ENCODE measurements around the gene DOLPP1. TPM values are rescaled to one million over a fixed set of nuclear protein-coding genes. Genes with fewer than 3 reads are reported as not detected.

DOLPP1 gene
- polyA plus RNA-seq, 1 of the 3 experiments (the other 2 are of a cell fraction) = 19.9 TPM

DNA sequence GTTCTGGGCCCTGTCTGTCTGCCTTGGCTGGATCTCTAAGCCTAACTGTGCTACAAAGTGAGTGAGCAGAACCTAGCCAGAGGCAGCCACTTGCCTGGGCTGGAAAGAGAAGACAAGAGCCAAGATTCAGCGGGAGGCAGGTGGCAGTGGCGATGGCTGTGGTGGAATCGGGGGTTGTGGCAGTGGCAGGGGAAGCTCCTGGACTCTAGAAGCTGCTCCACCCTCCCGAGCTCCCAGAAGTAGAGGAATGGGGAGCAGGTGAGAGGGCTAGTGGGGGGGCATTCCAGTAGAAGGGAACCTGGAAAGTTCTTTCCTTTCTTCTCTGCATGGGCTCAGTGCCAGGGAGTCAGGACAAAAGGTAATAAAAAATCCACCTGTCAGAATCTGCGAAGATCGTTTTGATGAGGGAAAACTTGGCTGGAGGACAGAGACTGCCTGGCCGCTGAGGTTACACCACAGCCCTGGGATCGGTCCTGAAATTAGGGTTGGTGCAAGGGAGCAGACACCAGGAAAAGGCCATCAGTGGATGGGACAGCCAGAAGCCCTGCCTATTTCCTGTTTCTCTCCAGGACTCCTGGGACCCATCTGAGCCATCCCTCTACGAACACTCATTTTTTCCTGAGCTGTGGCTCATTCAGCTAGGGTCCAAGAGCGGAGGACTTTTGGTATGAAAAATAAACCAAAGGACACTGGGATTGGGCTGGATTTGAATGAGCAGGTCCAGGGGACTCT lies 28.1 kb downstream of the DOLPP1 start:
- Histone ChIP-seq H3K27ac (ENCODE audit: low read depth in 2 of 2, low read length in 1 of 2) (no peak overlapping the region), H3K9me3 (no peaks in the 10 kb centered on the region), H3K4me1 (ENCODE audit: control insufficient read depth in 1 of 2, insufficient read depth in 2 of 2, low read depth in 1 of 2, low read length in 1 of 2) (peaks cover 11 to 19% of the 10 kb centered on the region in 2 experiments; a peak in 2 of 4 replicates), H3K36me3 (replicated peaks in 1 of 2; ENCODE audit: control insufficient read depth in 1 of 2, insufficient read depth in 2 of 2, low read length in 1 of 2) (peaks cover 0 to 9% of the 10 kb centered on the region in 2 experiments), H3K9me2 (no peaks in the 10 kb centered on the region), H3K4me2 (peak overlapping the region; percentile 100), H3K4me3 (ENCODE audit: low read depth in 2 of 2, low read length in 1 of 2) (peak overlapping the region in 1 of 2 experiments; percentile 91; a peak in 2 of 4 replicates), H3F3A (replicated peaks; ENCODE audit: insufficient read depth) (peaks cover 7% of the 10 kb centered on the region), H3K79me2 (ENCODE audit: insufficient read depth) (peaks cover 49% of the 10 kb centered on the region), H3K27me3 (ENCODE audit: insufficient read depth) (no peaks in the 10 kb centered on the region), H3K9ac (peak overlapping the region; percentile 41; the same call in 1 of the 2 replicates), H4K20me1 (ENCODE audit: insufficient read depth) (no peaks in the 10 kb centered on the region), H2AFZ (ENCODE audit: low read depth) (no peak overlapping the region)
- POLR2A ChIA-PET = interaction anchor here (1.1 kb wide), 1 partner anchor 23 kb away, joined by 4 read pairs; no protein-coding TSS in a partner anchor
- CTCF ChIA-PET = interaction anchor here (0.7 to 8.4 kb wide), 3 partner anchors 22 to 708 kb away, joined by 3 to 52 read pairs (median 3); no protein-coding TSS in a partner anchor
- no peak for DNase-seq
- TF ChIP-seq TCF12 (IDR thresholded peaks at IDR 0.05) (no peak), CHD2 (IDR thresholded peaks at IDR 0.05; ENCODE audit: low read length, partially characterized antibody) (no peak), POLR2AphosphoS5 (IDR thresholded peaks at IDR 0.05; ENCODE audit: low read depth, low read length) (no peak), GATA2 (CRISPR knock-in tag; IDR thresholded peaks at IDR 0.05) (no peak), FOSL2 (IDR thresholded peaks at IDR 0.05; ENCODE audit: borderline replicate concordance, low read depth) (no peak), ELF1 (IDR thresholded peaks at IDR 0.05) (no peak), FOXJ3 (CRISPR knock-in tag; IDR thresholded peaks at IDR 0.05) (no peak), RXRA (IDR thresholded peaks at IDR 0.05; ENCODE audit: borderline replicate concordance, low read depth) (no peak), EZH2phosphoT487 (IDR thresholded peaks at IDR 0.05; ENCODE audit: borderline replicate concordance, low read depth) (no peak), JUND (IDR thresholded peaks at IDR 0.05) (no peak), RCOR1 (IDR thresholded peaks at IDR 0.05; ENCODE audit: low read length) (no peak), REST (IDR thresholded peaks at IDR 0.05; ENCODE audit: low read depth, low read length) (no peak), SMC3 (IDR thresholded peaks at IDR 0.05; ENCODE audit: low read depth, low read length) (no peak), EP300 (IDR thresholded peaks at IDR 0.05; ENCODE audit: borderline replicate concordance in 1 of 2, low read depth in 1 of 2, low read length in 1 of 2) (no peak), NRF1 (IDR thresholded peaks at IDR 0.05; ENCODE audit: low read depth, low read length) (no peak)
- TF ChIP-seq, protein P1, sequence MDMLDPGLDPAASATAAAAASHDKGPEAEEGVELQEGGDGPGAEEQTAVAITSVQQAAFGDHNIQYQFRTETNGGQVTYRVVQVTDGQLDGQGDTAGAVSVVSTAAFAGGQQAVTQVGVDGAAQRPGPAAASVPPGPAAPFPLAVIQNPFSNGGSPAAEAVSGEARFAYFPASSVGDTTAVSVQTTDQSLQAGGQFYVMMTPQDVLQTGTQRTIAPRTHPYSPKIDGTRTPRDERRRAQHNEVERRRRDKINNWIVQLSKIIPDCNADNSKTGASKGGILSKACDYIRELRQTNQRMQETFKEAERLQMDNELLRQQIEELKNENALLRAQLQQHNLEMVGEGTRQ (IDR thresholded peaks at IDR 0.05; ENCODE audit: borderline replicate concordance, low read depth, low read length) = no peak
- TF ChIP-seq, protein P2, sequence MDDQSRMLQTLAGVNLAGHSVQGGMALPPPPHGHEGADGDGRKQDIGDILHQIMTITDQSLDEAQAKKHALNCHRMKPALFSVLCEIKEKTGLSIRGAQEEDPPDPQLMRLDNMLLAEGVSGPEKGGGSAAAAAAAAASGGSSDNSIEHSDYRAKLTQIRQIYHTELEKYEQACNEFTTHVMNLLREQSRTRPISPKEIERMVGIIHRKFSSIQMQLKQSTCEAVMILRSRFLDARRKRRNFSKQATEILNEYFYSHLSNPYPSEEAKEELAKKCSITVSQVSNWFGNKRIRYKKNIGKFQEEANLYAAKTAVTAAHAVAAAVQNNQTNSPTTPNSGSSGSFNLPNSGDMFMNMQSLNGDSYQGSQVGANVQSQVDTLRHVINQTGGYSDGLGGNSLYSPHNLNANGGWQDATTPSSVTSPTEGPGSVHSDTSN (IDR thresholded peaks at IDR 0.05) = no peak
- WGBS (ENCODE audit: low lambda C conversion rate) = 93% methylated on average over 9 of the region's 10 CpGs

Measured in SK-N-SH (cell line).